IgD-negative memory B cell (primary cell): ENCODE results near the gene GALNT10. TPM values are rescaled to one million over a fixed set of nuclear protein-coding genes. Genes with fewer than 3 reads are reported as not detected.

Source experiments
- H3K27ac Mint-ChIP-seq, 3 donors: one replicate each; pipeline ENCODE4 v1.8.0; 2020 to 2022; ENCODE audit warnings: mild to moderate bottlenecking in 3 of 3, mixed read lengths in 3 of 3, moderate library complexity in 1 of 3
- H3K27me3 Mint-ChIP-seq: one replicate; pipeline ENCODE4 v1.8.0; 2021; ENCODE audit warnings: mixed read lengths
- H3K36me3 Mint-ChIP-seq: one replicate; pipeline ENCODE4 v1.8.0; 2020; ENCODE audit warnings: mild to moderate bottlenecking, mixed read lengths
- H3K4me1 Mint-ChIP-seq, 3 donors: one replicate each; pipeline ENCODE4 v1.8.0; 2020 to 2022; ENCODE audit warnings: mixed read lengths in 3 of 3, mild to moderate bottlenecking in 1 of 3
- H3K4me3 Mint-ChIP-seq, 4 donors: one replicate each; pipeline ENCODE4 v1.8.0; 2020 to 2022; ENCODE audit warnings: mild to moderate bottlenecking in 4 of 4, mixed read lengths in 4 of 4, moderate library complexity in 3 of 4
- H3K9me3 Mint-ChIP-seq, 3 donors: one replicate each; pipeline ENCODE4 v1.8.0; 2020 to 2021; ENCODE audit warnings: mixed read lengths in 3 of 3, mild to moderate bottlenecking in 1 of 3
- polyA plus RNA-seq: library from polyadenylated mRNA; unstranded; fragments of 300-500 nt; fragmentation: Illumina TruSeq; gene quantifications from one replicate; pipeline ENCODE4 v1.2.3, GENCODE V29; 2021

GALNT10 gene
- polyA plus RNA-seq, 1 donor from 2014 or later, result 25.0 TPM

DNA sequence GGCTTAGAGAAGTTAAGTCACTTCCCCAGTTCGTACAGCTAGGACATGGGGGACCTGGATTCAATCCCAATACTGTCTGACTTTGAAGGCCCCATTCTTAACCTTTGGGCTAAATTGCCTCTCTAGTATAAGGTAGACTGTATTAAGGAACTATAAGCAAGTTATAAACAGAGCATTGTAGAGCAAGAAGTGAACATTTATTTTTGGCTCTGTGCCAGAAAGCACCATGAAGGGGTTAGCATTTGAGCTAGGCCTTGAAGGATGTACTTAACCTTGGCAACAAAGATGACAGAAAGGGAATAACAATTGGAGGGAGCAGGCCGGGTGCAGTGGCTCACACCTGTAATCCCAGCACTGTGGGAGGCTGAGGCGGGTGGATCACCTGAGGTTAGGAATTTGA is 32.8 kb downstream of the GALNT10 start:
- H3K27me3 Mint-ChIP-seq, result no peaks in the 10 kb centered on the region
- peaks cover 8% of the 10 kb centered on the region for H3K36me3 Mint-ChIP-seq
- H3K4me3 Mint-ChIP-seq, result no peak overlapping the region
- H3K4me1 Mint-ChIP-seq, result peaks cover 20 to 35% (median 30%) of the 10 kb centered on the region in 3 donors
- no peak overlapping the region for H3K27ac Mint-ChIP-seq
- H3K9me3 Mint-ChIP-seq, result peaks cover 0 to 18% (median 9%) of the 10 kb centered on the region in 3 donors

DNA sequence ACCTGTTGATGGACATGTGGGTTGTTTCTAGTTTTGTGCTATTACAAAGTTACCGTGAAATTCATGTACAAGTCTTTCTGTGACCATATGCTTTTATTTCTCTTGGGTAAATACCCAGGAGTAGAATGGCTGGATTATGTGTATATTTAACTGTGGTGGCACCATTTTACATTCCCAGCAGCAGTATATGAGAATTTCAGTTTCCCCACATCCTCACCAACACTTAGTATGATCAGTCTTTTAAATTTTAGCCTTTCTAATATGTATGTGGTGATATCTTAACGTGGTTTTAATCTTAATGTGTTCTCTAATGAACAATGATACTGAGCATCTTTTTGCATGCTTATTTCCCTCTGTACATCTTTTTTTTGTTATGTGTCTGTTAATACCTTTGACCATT is 36.6 kb downstream of the GALNT10 start:
- H3K36me3 Mint-ChIP-seq, result peaks cover 6% of the 10 kb centered on the region
- H3K27ac Mint-ChIP-seq, result peak overlapping the region in 1 of 3 donors; percentile 79
- H3K9me3 Mint-ChIP-seq, result peaks cover 0 to 18% (median 9%) of the 10 kb centered on the region in 3 donors
- H3K27me3 Mint-ChIP-seq, result no peaks in the 10 kb centered on the region
- peaks cover 31 to 44% (median 33%) of the 10 kb centered on the region in 3 donors for H3K4me1 Mint-ChIP-seq
- peak overlapping the region in 1 of 4 donors; percentile 34 for H3K4me3 Mint-ChIP-seq

DNA sequence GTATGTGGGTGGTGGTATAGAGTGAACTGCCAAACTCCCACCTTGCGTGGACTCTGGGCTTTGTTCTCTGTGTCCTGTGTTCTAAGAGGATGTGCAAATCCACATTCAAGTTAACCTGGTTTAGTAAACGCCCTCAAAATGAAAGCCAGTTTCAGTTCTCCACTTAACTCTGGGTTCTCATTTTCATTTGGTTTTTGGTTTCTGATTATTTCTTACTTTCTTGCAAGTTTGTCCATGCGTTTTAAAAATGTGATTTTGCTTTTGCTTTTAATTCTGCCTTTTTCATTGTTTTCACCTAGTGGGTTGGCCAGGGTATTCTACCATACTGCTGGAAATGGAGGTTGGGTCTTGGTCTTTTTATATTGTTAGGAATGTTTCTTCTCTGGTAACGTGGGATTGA is 38.2 kb downstream of the GALNT10 start:
- H3K27me3 Mint-ChIP-seq, result no peaks in the 10 kb centered on the region
- H3K4me1 Mint-ChIP-seq, result peaks cover 33 to 36% (median 34%) of the 10 kb centered on the region in 3 donors
- peak overlapping the region; percentile 71 to 86 (median 79) for H3K4me3 Mint-ChIP-seq
- H3K27ac Mint-ChIP-seq, result peak overlapping the region; percentile 67 to 79 (median 78)
- peaks cover 6% of the 10 kb centered on the region for H3K36me3 Mint-ChIP-seq
- peaks cover 0 to 18% (median 9%) of the 10 kb centered on the region in 3 donors for H3K9me3 Mint-ChIP-seq

DNA sequence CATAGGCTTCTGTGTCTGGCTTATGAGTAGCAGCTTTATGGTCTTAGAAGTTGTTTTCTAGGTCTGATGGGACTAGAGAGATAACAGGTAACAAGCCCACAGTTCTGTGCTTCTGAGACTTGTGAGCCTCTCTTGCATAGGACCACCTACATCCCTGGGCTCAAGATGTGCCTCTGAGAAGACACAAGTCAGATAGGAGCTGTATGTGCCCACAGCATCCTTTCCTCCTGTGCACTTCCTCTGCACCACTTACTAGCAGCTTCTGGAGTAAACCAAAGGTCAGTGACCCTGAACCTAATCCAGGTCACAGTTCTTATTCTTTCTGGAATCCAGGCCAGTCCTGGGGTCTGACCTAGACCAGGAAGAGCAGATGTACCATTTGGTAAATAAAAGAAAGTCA is 40.0 kb downstream of the GALNT10 start:
- Mint-ChIP-seq H3K4me1 (peaks cover 31 to 36% (median 35%) of the 10 kb centered on the region in 3 donors), H3K27ac (no peak overlapping the region)

DNA sequence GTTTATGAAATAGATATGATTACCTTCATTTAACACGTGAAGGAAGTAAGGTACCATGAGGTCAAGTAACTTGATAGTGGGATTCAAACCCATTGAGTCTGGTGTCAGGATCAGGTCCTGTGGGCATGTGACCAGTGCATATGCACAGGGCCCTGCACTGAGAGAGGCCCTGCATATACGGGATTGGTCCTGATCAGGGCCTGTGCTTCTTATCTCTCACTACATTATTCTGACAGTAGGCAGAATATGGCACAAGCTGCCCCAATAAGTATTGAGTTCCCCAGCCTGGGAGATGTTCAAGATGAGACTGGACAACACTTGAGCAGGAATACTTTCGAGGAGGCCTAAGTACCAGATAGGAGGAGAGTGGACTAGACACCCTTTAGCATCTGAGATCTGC is 44.0 kb downstream of the GALNT10 start:
- Mint-ChIP-seq H3K27me3 (no peaks in the 10 kb centered on the region), H3K4me3 (no peak overlapping the region), H3K36me3 (peaks cover 2% of the 10 kb centered on the region), H3K9me3 (no peaks in the 10 kb centered on the region), H3K27ac (no peak overlapping the region), H3K4me1 (peaks cover 34 to 51% (median 35%) of the 10 kb centered on the region in 3 donors)

More for the DNA sequence above, 40.0 kb downstream of the GALNT10 start:
- H3K27me3 Mint-ChIP-seq, result no peaks in the 10 kb centered on the region
- peaks cover 0 to 18% (median 8%) of the 10 kb centered on the region in 3 donors for H3K9me3 Mint-ChIP-seq
- no peak overlapping the region for H3K4me3 Mint-ChIP-seq
- H3K36me3 Mint-ChIP-seq, result peaks cover 6% of the 10 kb centered on the region

DNA sequence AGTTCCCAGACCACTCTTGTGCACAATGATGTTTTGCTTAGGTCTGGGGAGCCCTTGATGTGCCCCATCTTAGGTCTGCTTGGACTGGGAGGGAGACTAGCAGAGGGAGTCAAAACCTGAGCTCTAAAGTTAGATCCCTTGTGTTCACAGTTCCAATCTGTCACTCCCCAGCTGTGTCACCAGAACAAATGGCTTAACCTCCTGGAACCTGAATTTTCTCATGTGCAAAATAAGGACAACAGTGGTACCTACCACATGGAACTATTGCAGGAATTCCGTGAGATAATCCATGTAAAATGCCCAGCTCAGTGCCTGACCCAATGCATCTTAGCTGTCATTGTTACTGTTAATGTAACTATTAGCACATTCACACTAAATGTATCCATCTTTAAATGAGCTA is 45.5 kb downstream of the GALNT10 start:
- Mint-ChIP-seq H3K27me3 (no peaks in the 10 kb centered on the region), H3K4me3 (no peak overlapping the region), H3K9me3 (no peaks in the 10 kb centered on the region), H3K36me3 (peaks cover 2% of the 10 kb centered on the region), H3K4me1 (peaks cover 35 to 61% (median 39%) of the 10 kb centered on the region in 3 donors), H3K27ac (no peak overlapping the region)

DNA sequence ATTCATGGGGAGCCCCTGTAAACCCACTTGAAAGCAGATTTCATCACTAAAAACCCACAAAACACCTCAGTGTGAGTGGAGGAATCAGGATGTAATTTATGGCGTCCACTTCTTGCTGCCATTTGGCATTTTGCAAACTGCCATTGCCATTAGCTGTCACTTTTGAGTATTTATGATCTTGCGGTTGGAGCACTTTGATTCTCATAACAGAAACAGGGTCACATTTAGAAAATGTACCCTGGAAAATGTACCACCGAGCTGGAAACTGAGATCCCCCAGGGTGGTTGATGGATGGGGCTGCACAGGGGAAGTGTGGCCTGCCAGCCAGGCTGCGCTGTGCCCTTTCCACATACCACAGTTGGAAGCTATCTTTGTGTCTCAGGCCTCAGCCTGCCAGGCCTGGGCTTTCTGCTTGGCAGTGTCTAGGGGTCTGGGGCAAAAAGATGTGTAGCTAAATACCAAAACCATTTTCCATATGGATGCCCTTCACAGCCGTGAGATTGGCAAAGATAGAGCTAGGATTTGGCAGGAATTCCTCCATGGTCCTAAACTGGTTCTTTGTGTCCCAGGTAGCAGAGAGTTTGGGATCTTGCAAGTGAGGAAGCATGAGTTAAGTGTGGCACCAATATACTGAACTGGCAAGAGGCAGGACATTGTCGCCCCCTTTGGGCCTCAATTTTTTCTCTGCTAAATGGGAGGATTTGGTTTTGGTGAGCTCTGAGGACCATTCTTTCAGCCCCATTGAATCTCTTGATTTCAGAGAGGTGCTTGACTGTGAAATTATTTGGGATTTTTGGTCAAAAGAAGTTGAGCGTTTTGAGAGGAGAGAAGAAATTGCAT is 46.2 kb downstream of the GALNT10 start:
- Mint-ChIP-seq H3K4me1 (peaks cover 33 to 63% (median 39%) of the 10 kb centered on the region in 3 donors), H3K4me3 (peak overlapping the region in 1 of 4 donors; percentile 58)

DNA sequence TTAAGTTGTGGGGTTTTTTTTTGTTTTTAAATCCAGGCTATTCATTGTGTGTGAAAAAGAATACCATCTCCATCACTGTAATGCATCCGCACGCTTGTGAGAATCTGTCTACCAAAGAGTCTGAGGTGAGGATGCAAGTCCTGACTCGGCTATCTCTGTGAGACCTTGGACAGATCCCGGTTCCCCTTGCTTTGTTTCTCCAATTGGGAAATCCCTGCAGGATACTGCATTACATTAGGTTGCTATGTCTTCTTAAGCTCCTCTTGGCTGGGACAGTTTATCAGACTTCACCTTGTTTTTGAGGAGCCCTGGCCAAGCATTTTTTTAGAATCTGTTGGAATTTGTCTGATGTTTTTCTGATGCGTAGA is 46.8 kb downstream of the GALNT10 start:
- peak overlapping the region in 1 of 4 donors; percentile 78 for H3K4me3 Mint-ChIP-seq
- no peaks in the 10 kb centered on the region for H3K27me3 Mint-ChIP-seq

More for the DNA sequence above, 46.2 kb downstream of the GALNT10 start:
- Mint-ChIP-seq H3K9me3 (no peaks in the 10 kb centered on the region), H3K27me3 (no peaks in the 10 kb centered on the region), H3K27ac (peak overlapping the region in 1 of 3 donors; percentile 33), H3K36me3 (peaks cover 2% of the 10 kb centered on the region)

DNA sequence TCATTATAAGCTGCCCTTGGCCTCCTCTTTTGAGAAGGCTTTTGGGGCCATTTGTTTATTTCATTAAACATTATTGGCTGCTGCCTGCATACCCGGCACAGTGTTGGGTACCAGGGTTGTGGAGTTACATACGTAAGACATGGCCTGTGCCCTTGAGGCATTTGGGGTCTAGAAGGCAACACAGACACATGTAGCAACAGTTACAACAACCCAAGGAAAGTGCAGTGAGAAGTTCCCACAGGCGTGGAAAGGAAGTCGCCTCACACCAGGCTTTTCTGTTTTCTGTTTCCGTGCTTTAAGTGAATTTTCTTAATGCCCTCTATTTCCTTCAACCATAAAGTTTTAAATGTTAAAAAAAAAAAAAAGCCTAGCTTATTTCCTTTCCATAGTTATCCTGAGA is 47.4 kb downstream of the GALNT10 start:
- Mint-ChIP-seq H3K27ac (peak overlapping the region in 2 of 3 donors; percentile 73 to 80), H3K4me3 (peak overlapping the region in 1 of 4 donors; percentile 78)

More for the DNA sequence above, 46.8 kb downstream of the GALNT10 start:
- Mint-ChIP-seq H3K9me3 (no peaks in the 10 kb centered on the region), H3K27ac (peak overlapping the region in 1 of 3 donors; percentile 33), H3K36me3 (peaks cover 2% of the 10 kb centered on the region), H3K4me1 (peaks cover 33 to 61% (median 36%) of the 10 kb centered on the region in 3 donors)

DNA sequence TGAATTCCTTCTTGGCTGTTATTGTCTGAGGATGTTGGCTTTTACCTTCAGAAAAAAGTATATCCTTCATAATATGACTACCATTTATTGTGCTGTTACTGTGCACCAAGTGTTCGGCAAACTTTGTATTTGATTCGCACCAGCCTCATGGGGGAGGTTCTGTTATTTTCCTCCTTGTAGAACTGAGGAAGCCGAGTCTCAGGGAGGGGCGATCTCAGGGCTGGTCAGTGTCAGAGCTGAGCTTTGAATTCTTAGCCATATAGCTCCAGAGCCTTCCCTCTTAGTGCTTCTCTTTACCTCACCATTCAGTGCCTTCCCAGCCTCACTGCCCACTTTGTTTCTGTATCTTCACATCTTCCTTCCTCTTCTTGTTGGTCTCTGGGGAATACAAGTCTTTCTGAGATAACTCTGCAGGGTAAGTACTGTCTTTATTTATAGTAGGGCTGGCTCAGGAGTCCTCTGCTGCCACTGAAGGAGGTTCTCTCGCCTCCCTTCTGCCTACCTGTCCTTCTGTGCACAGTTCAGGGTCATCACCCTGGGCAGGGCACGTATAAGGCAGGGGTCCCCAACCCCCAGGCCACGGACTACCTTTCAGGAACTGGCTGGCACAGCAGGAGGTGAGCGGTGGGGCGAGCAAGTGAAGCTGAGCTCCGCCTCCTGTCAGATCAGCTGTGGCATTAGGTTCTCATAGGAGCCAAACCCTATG is 48.4 kb downstream of the GALNT10 start:
- H3K36me3 Mint-ChIP-seq, result peaks cover 2% of the 10 kb centered on the region
- H3K9me3 Mint-ChIP-seq, result no peaks in the 10 kb centered on the region
- peak overlapping the region; percentile 2 to 78 (median 72) for H3K4me3 Mint-ChIP-seq
- peaks cover 42 to 72% (median 48%) of the 10 kb centered on the region in 3 donors for H3K4me1 Mint-ChIP-seq
- H3K27ac Mint-ChIP-seq, result peak overlapping the region; percentile 1 to 65 (median 54)
- no peaks in the 10 kb centered on the region for H3K27me3 Mint-ChIP-seq

More for the DNA sequence above, 47.4 kb downstream of the GALNT10 start:
- Mint-ChIP-seq H3K4me1 (peaks cover 37 to 66% (median 39%) of the 10 kb centered on the region in 3 donors), H3K27me3 (no peaks in the 10 kb centered on the region), H3K9me3 (no peaks in the 10 kb centered on the region), H3K36me3 (peaks cover 2% of the 10 kb centered on the region)

DNA sequence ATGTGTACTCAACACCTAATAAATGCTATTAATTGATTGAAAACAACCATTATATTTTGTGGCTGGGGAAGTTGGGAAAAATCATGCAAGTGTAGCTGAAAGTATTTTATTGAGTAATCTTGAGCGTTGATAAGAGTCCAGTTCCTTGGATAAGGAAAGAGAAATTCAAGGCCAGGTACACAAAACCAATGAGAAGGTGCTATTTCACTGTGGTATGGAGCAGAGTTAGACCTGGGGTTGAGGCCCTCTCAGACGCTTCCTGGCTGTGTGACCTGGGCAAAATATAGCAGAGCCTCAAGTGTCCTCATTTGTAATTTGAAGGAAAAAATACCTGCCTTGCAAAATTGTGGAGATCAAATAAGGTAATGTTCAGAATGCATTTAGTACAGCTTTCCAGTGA is 50.1 kb downstream of the GALNT10 start:
- peaks cover 0 to 2% (median 0%) of the 10 kb centered on the region in 3 donors for H3K9me3 Mint-ChIP-seq
- peak overlapping the region in 1 of 3 donors; percentile 11 for H3K27ac Mint-ChIP-seq
- peaks cover 43 to 68% (median 48%) of the 10 kb centered on the region in 3 donors for H3K4me1 Mint-ChIP-seq
- no peaks in the 10 kb centered on the region for H3K27me3 Mint-ChIP-seq
- H3K4me3 Mint-ChIP-seq, result peak overlapping the region in 1 of 4 donors; percentile 13
- peaks cover 12% of the 10 kb centered on the region for H3K36me3 Mint-ChIP-seq

DNA sequence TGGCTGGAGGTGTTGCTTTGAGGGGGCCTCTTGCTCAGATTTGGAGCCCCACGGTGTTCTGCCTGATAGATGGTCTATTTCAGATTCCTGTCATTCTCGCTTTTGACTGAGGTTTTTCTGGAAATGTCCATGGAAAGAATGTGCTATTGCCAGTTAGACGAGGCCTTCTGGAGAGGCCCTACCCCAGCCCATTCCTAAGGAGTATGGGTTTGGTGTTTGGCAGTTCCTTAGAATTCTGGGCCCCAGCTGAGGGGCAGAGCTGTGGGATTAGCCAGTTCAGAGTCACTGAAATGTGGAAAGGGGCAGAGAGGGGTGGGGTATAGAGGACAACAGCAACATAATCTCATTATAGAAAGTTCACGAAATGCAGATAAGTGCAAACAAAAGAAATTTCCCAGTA is 50.5 kb downstream of the GALNT10 start:
- peaks cover 13% of the 10 kb centered on the region for H3K36me3 Mint-ChIP-seq
- H3K4me3 Mint-ChIP-seq, result peak overlapping the region in 1 of 4 donors; percentile 13
- no peaks in the 10 kb centered on the region for H3K27me3 Mint-ChIP-seq
- H3K27ac Mint-ChIP-seq, result no peak overlapping the region
- H3K9me3 Mint-ChIP-seq, result peaks cover 0 to 2% (median 0%) of the 10 kb centered on the region in 3 donors
- peaks cover 43 to 66% (median 48%) of the 10 kb centered on the region in 3 donors for H3K4me1 Mint-ChIP-seq

DNA sequence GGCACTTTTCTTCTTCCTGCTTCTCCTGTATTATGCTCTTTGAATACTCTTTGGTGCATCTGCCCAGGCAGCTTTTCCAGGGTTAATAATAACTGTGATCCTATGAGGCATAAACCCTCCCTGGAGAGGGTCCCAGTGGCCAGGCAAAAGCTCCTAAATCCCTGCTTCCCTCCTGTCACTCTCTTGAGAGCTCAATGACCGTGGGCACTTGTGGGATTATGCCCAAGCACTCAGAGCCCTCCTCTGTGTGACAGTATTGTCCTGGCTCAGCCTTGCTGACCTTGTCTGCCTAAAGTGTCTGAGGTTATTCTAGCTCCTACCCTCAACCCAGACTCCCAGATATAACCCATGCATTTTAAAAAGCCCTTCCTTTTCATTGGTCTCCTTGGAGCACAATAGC is 51.9 kb downstream of the GALNT10 start:
- Mint-ChIP-seq H3K9me3 (peaks cover 0 to 2% (median 0%) of the 10 kb centered on the region in 3 donors), H3K27ac (peak overlapping the region in 2 of 3 donors; percentile 32 to 48), H3K36me3 (peaks cover 13% of the 10 kb centered on the region), H3K27me3 (no peaks in the 10 kb centered on the region), H3K4me1 (peaks cover 39 to 57% (median 45%) of the 10 kb centered on the region in 3 donors), H3K4me3 (peak overlapping the region in 1 of 4 donors; percentile 69)

DNA sequence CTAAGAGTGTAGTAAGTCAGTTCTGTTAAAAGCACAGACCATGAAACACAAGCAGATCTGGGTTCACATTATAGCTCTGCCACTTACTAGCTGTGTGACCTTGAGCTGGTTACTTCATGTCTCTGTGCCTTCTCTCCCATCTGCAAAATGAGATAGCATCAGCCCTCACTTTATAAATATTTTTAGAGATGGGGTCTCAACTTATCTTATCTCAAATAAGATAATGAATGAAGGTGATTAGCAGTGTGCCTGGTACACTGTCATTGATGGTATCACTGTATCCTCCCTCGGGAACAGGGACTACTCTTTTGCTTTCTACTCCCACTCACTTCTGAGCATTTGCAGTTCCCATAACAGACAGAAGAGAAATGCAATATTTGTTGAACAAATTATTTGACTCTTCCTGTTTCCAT is 52.4 kb downstream of the GALNT10 start:
- H3K27me3 Mint-ChIP-seq, result no peaks in the 10 kb centered on the region
- no peak overlapping the region for H3K4me3 Mint-ChIP-seq
- H3K9me3 Mint-ChIP-seq, result peaks cover 0 to 2% (median 0%) of the 10 kb centered on the region in 3 donors
- H3K4me1 Mint-ChIP-seq, result peaks cover 35 to 52% (median 40%) of the 10 kb centered on the region in 3 donors
- peak overlapping the region in 1 of 3 donors; percentile 32 for H3K27ac Mint-ChIP-seq
- H3K36me3 Mint-ChIP-seq, result peaks cover 11% of the 10 kb centered on the region

DNA sequence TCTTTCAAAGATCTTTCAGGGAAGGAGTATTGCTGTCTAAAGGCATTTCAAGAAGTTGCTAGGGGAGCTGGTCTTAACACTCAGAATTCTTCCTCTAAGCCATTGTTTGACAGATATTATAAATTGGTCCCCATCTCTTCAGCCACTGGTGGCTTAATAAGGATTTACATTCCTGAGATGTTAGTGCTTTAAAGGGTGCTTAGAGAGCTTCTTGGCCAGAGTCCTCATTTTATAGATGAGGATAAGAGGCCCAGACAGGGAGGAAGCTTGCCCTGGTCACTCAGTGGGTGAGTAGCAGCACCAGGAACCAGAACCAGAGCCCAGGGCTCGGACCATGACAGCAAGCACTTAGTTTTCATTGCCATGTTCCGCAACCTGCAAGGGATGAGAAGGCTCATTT is 53.2 kb downstream of the GALNT10 start:
- H3K4me3 Mint-ChIP-seq, result peak overlapping the region in 1 of 4 donors; percentile 71
- peaks cover 11% of the 10 kb centered on the region for H3K36me3 Mint-ChIP-seq
- peaks cover 34 to 49% (median 35%) of the 10 kb centered on the region in 3 donors for H3K4me1 Mint-ChIP-seq
- peaks cover 0 to 2% (median 0%) of the 10 kb centered on the region in 3 donors for H3K9me3 Mint-ChIP-seq
- no peaks in the 10 kb centered on the region for H3K27me3 Mint-ChIP-seq
- H3K27ac Mint-ChIP-seq, result no peak overlapping the region
